Type B pancreatic cell (in vitro differentiated cells): ENCODE measurements around the gene ESRRB. TPM values are rescaled to one million over a fixed set of nuclear protein-coding genes. Genes with fewer than 3 reads are reported as not detected.

Experiments used
- DNase-seq: peaks from one replicate; pipeline ENCODE4 v3.0.0; 2021; ENCODE audit warnings: mixed read lengths; ENCODE audit not compliant: unreplicated experiment; ENCODE audit errors: extremely low spot score
- H3K27ac Mint-ChIP-seq: 2 replicates; pipeline ENCODE4 v1.8.0; 2021; ENCODE audit warnings: mild to moderate bottlenecking, mixed read lengths
- H3K27me3 Mint-ChIP-seq: 2 replicates; pipeline ENCODE4 v1.8.0; 2021; ENCODE audit warnings: mixed read lengths
- H3K36me3 Mint-ChIP-seq: 2 replicates; pipeline ENCODE4 v1.8.0; 2021; ENCODE audit warnings: mixed read lengths
- H3K4me1 Mint-ChIP-seq: one replicate; pipeline ENCODE4 v1.8.0; 2021; ENCODE audit warnings: mixed read lengths; ENCODE audit not compliant: unreplicated experiment
- H3K4me3 Mint-ChIP-seq: 2 replicates; pipeline ENCODE4 v1.8.0; 2021; ENCODE audit warnings: mild to moderate bottlenecking, mixed read lengths
- H3K9me3 Mint-ChIP-seq: 2 replicates; pipeline ENCODE4 v1.8.0; 2021; ENCODE audit warnings: mixed read lengths
- total RNA-seq: library from RNA; stranded (reverse); gene quantifications from 2 replicates; pipeline ENCODE4 v1.2.1, GENCODE V29; 2021; ENCODE audit warnings: low replicate concordance
- TF ChIP-seq, protein P1 (sequence below): fragments of 200-600 bp; sonication (generic); conservative IDR thresholded peaks from 2 replicates; pipeline ENCODE4 v1.5.0; 2021; ENCODE audit warnings: antibody characterized with exemption, mild to moderate bottlenecking

Gene ESRRB
- total RNA-seq, 1 donor from 2014 or later, result 0.94 TPM

GRCh38 chr14:76439237-76439775, 63.4 kb downstream of the ESRRB start:
- Mint-ChIP-seq H3K9me3 (no peaks in the 10 kb centered on the region), H3K36me3 (no peaks in the 10 kb centered on the region), H3K4me3 (no peak overlapping the region), H3K27ac (no peak overlapping the region), H3K27me3 (peaks cover 4% of the 10 kb centered on the region), H3K4me1 (peaks cover 8% of the 10 kb centered on the region)
- TF ChIP-seq, protein P1, sequence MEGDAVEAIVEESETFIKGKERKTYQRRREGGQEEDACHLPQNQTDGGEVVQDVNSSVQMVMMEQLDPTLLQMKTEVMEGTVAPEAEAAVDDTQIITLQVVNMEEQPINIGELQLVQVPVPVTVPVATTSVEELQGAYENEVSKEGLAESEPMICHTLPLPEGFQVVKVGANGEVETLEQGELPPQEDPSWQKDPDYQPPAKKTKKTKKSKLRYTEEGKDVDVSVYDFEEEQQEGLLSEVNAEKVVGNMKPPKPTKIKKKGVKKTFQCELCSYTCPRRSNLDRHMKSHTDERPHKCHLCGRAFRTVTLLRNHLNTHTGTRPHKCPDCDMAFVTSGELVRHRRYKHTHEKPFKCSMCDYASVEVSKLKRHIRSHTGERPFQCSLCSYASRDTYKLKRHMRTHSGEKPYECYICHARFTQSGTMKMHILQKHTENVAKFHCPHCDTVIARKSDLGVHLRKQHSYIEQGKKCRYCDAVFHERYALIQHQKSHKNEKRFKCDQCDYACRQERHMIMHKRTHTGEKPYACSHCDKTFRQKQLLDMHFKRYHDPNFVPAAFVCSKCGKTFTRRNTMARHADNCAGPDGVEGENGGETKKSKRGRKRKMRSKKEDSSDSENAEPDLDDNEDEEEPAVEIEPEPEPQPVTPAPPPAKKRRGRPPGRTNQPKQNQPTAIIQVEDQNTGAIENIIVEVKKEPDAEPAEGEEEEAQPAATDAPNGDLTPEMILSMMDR, result no peak
- DNase-seq, result no peak

DNA sequence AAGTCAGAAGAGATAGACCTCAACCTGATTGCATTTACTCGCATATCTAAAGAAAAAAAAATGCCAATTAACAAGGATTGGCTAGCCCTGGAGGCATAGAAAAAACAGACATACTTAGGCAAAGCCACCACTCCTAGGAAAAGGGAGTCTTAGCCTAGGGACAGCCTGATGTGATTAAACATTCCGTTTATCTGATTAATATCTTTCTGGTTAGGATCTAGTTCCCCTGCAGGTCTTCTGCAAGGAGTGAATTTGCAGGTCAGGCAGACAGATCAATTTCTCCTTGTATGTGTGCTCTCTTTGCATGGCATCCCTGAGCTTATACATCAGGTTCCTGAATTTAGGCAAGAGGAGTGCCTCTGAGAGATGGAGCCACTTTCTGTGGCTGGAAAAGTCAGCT, 70.5 kb downstream of the ESRRB start:
- Mint-ChIP-seq H3K4me3 (no peak overlapping the region), H3K27me3 (peaks cover 18% of the 10 kb centered on the region), H3K4me1 (peaks cover 6% of the 10 kb centered on the region), H3K27ac (no peak overlapping the region), H3K36me3 (no peaks in the 10 kb centered on the region), H3K9me3 (no peaks in the 10 kb centered on the region)
- TF ChIP-seq, protein P1, result no peak
- no peak for DNase-seq

DNA sequence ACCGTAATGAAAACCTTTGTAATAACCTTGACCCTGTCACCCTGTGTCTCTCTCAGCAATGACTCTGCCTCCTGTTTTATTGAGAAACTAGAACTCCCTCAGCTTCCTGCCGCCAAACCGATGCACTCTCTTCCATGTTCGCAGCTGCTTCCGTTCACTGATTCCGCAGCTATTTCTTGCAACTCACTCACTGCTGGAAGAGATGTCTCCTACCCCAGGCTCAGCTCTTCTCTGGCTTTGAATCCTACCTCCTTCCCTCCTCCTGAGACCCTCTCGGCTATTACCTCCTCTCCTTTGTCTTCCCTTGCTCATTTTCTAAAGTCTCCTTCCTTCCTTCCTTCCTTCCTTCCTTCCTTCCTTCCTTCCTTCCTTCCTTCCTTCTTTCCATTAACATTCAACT, 71.0 kb downstream of the ESRRB start:
- H3K9me3 Mint-ChIP-seq, result no peaks in the 10 kb centered on the region
- TF ChIP-seq, protein P1, result no peak
- H3K27ac Mint-ChIP-seq, result no peak overlapping the region
- peaks cover 6% of the 10 kb centered on the region for H3K4me1 Mint-ChIP-seq
- H3K36me3 Mint-ChIP-seq, result no peaks in the 10 kb centered on the region
- H3K4me3 Mint-ChIP-seq, result no peak overlapping the region
- H3K27me3 Mint-ChIP-seq, result peaks cover 18% of the 10 kb centered on the region
- DNase-seq, result no peak

- H3K4me3 Mint-ChIP-seq, result no peak overlapping the region
- TF ChIP-seq, protein P1, result no peak
- no peak for DNase-seq
- H3K36me3 Mint-ChIP-seq, result no peaks in the 10 kb centered on the region
- no peaks in the 10 kb centered on the region for H3K9me3 Mint-ChIP-seq
- H3K27ac Mint-ChIP-seq, result no peak overlapping the region
- H3K4me1 Mint-ChIP-seq, result no peaks in the 10 kb centered on the region
- H3K27me3 Mint-ChIP-seq, result peaks cover 27% of the 10 kb centered on the region
Measured at GRCh38 chr14:76450476-76450875, 74.5 kb downstream of the ESRRB start.

GRCh38 chr14:76456200-76456599, 80.3 kb downstream of the ESRRB start:
- H3K27ac Mint-ChIP-seq, result no peak overlapping the region

More at GRCh38 chr14:76456200-76456599, 80.3 kb downstream of the ESRRB start:
- peaks cover 7% of the 10 kb centered on the region for H3K4me1 Mint-ChIP-seq
- no peaks in the 10 kb centered on the region for H3K9me3 Mint-ChIP-seq
- peaks cover 25% of the 10 kb centered on the region for H3K27me3 Mint-ChIP-seq
- H3K36me3 Mint-ChIP-seq, result no peaks in the 10 kb centered on the region
- no peak for DNase-seq
- no peak overlapping the region for H3K4me3 Mint-ChIP-seq
- TF ChIP-seq, protein P1, result peak; percentile 74
